Glomerular visceral epithelial cell (primary cell): Measurements from ENCODE around the gene ARVCF.
A peak's percentile ranks its signal among the peaks of the same experiment; 100 is the strongest.

Experiments
- DNase-seq: peaks from one replicate; pipeline ENCODE4 v3.0.0-alpha.2; 2016; ENCODE audit errors: extremely low spot score

Gene ARVCF

GRCh38 chr22:20029550-20030225 lies 13.1 kb upstream of the ARVCF start:
- DNase-seq: no peak

DNA sequence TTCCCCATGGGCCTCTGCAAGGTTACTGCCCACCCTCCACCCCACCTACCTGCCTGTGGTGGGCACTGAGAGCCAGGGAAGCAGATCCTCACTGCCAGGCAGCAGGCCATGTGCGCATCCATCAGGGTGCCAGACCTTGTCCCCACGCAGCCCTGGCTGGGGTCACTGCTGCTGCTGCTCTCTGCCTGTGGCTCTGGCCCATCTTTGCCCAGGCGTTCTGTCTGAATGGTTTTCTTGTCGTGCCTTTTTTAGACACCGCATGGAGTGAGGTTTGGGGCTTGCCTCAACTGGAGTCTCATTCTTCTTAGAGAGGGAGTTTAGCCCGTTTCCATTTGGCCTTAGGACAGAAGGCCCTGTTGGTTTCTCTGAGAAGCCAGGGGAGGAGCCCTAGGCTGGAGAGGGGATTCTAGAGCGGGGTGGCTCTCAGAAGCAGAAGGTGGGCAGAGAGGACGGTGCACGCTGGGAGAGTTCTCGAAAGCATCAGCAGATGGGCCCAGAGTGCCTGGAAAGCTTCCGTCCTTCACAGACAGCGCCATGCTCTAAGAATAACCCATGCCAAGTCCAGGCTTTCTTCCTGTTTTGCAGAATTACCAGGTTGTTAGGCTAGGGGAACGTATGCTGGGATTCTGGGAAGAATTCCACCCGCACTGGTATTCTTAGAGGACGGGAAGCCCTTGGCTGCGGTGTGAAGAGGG lies 12.4 kb upstream of the ARVCF start:
- DNase-seq: no peak

DNA sequence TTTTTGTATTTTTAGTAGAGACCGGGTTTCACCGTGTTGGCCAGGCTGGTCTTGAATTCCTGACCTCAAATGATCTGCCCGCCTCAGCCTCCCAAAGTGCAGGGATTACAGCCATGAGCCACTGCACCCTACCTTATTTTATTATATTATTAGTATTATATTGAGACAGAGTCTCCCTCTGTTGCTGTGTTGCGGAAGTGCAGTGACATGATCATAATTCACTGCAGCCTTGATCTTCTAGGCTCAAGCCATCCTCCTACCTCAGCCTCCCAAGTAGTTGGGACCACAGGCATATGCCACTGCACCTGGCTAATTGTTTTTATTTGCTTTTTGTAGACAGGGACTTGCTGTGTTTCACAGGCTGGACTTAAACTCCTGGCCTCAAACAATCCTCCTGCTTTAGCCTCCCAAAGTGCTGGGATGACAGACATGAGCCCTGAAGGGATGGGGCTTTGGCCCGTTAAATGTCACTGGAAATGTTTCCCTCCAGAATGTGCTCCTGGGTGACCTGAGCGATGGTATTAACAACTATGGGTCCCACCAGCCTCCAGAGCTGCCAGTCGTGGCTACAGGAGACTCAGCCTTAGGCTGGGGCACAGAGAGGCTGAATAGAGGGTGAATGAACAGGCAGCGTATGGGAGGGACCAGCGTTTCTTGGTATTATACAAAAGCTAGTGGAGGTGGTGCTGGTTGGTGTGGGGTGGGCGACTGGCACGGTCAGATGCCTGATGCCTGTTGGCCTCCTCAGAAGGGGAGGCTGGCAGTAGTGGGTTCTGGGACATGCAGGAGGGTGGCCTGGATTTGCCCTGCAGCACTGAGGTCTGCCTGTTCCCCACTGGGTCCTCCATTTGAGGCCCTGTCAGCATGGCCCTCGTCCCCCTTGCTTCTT lies 11.6 kb upstream of the ARVCF start:
- DNase-seq: peak; percentile 25

DNA sequence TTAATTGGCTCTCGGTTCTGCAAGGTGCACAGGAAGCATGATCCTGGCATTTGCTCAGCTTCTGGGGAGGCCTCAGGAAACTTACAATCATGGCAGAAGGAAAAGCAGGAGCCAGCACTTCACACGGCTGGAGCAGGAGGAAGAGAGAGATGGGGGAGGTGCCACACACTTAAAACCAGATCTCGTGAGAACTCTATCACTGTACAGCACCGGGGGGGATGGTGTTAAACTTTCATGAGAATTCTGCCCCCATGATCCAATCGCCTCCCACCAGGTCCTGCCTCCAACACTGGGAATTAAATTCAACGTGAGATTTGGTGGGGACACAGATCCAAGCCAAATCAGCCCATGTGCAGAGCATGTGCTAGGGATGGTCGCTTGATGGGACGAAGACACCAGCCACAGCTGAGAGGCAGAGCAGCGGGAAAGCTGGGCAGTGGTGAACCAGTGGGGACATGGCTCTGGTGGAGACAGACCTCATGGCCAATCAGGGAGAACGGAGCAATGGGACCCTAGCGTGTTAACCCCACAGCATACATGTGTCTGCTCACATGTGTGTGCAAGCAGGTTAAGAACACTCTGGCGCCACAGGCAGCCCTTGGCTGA lies 10.5 kb upstream of the ARVCF start:
- DNase-seq: no peak

- no peak for DNase-seq
Measured at GRCh38 chr22:20026204-20026908, 9.7 kb upstream of the ARVCF start.

DNA sequence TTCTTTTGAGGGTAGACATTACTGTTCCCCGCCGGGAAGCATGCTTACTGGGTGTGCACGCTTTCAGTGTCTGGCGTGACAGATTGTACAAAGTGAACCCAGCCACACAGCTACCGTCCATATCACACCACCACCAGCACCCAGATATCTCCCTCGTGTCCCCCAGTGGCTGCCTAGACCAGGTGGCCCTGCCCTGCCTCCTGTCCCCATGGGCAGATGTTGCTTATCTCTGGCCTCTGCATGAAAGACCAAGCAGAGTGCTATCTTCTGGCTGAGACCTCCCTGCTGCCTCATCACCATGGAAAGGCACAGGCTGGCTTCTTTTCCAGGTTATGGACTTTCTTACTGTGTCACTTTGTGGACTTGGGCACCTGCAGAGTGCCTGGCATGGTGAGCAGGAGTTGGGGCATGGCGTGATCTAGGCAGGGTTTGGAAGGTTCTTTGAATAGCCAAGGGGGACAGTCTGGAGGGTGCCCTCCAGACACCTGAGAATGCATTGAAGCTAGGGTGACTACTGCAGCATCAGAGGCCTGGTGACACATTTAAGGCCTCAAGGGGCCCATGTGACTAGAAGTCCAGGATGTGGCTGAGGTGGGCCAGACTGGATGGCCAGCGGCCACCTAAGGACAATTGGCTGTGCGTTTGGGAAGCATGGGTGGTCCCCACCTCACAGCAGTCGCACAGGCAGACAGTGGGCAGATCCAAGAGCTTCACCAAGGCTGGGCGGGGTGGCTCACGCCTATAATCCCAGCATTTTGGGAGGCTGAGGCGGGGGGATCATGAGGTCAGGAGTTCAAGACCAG lies 9.0 kb upstream of the ARVCF start:
- DNase-seq: no peak

- no peak for DNase-seq
Measured at GRCh38 chr22:20024650-20025397, 8.2 kb upstream of the ARVCF start.

- no peak for DNase-seq
Measured at GRCh38 chr22:20024225-20024624, 7.6 kb upstream of the ARVCF start.

DNA sequence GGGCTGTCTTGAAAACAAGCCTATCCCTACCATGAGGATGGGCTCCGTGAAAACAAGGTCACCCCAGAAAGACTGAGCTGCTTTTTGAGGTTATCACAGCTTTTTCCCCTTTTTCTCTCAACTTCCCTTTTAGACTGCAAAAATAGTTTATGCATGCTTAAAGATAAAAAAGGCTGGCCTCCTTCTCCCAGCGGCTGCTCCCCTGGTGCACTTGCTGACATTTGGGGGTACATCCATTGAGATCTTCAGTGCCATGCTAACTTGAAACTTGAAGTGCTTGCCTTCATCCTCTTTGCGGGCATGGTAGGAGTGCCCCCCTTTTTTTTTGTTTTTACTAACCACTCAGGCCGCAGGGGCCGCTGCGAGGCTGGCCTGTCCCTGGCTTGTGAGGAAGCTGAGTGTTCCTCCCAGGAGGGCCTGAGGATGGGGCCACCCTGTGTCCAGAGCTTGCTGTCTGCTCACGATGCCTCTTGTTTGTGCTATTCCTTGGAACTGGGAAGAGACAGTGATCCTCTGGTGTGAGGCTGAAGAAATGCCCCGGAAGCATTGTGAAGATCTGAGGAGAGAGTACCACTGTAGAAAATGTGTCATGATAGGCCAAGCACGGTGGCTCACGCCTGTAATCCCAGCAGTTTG lies 6.5 kb upstream of the ARVCF start:
- no peak for DNase-seq

GRCh38 chr22:20022231-20022977 lies 5.8 kb upstream of the ARVCF start:
- DNase-seq: no peak

DNA sequence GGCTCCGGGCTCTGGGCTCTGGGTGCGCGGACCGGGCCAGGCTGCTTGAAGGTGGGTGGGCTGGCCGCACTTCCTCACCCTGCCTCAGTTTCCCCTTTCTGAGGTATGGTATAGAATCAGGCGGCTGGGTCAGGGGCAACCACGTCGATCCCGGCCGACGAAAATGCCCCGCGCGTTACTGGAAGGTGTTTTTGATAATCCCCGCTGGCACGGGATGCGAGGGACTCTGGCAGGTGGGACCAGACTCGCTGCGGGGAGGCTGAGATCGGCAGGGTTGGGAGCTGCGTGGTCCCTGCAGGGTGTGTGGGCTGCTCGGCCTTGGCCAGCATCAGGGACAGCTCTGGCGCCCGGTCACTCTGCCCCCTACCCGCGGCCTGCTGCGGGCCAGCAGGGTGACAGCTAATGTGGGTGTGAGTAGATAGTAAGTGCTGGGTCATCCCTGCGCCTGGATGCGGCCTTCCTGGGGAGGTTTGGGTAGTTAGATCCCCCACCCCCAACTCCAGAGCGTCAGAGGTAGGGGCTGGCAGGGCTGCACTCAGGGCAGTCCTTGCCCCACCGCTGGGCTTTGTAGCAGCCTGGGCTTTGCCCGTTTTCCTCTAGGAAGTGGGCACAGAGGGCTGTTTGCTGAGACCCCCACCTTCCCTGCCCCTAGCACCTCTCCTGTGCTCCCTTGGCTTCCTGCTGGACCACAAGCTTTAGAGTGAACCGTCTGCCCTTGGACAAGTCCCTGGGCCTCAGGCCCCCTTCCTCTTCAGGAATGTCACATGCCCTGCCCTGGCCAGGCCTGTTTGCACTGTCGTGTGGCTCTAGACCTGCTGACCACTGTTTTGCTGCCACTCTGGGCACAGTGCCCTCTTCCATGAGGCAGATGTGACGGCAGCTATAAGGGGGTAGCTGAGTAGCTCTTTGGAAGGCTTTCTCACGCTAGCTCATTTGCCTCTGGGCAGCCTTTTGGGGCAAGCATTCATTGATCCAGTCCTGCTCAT lies 4.9 kb upstream of the ARVCF start:
- peak; percentile 25 for DNase-seq

DNA sequence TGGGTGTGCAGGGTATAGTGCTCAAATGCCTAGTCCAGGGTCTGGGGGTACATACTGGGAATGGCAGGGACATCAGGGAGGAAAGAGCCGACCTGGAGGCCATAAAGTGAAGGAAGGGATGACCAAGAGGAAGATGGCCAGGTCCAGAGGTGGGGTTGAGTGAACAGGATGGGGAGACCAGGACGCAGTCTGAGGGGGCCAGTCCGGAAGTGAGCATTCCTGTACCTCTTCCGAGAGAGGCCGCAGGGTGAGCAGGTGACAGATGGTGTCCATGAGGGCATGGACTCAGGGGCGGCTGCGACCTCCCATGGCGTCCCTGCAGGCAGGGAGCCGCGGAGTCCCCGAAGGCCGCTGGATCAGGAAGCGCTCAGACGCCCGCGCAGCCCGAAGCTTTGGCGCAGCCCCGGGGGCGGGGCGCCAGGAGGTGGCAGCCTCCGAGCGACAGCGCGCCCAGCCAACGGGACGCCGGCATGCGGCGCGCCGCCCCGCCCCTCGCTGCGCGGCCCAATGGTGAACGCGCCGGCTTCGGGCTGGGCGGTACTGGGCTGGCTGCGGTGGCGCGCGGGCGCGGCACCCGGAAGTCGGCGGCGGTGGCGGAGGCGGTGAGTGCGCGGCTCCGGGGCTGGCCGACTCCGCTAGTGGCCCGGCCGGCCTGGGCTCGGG lies 4.0 kb upstream of the ARVCF start, which contains the start of gene TANGO2:
TSS of gene TANGO2 (plus strand) at position 578 of the 663 bp plus-strand sequence. CDS start 15,689 bp downstream, outside the sequence.
- DNase-seq: peak; percentile 88

- DNase-seq: no peak
Measured at GRCh38 chr22:20019661-20020532, 3.3 kb upstream of the ARVCF start.

DNA sequence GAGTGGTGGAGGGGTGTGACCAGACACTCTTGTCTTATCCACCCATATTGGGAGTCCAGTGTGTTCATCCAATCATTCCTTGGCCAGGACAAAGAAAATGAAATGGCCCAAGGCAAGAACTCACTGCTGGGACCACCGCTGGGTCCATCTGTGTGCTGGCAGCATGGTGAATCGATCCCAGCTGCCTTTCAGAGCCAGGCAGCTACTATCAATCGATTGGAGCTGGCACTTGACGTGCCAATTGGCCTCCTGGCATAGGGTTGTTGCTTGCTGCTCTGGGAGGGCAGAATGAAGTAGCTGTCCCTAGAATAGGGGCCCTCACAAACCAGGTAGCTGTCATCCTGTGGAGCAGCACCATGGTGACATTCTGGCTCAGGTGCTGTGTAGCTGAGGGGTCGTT lies 1.4 kb upstream of the ARVCF start:
- no peak for DNase-seq

DNA sequence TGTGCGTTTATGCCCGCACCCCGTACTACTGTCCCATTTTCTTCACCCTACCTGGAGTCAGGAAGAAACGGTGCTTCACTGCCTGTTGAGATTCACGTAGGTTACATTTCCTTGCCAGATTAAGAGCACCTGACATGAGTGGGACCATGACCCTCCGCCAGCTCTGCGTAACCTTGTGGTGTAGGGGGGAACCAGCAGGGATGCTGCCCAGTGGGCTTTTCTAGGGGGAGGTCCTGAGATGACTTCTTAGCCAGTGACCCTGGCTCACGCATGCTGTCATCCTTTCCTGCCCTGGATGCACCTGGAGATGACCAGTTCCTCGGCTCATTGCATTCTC lies 967 bp upstream of the ARVCF start:
- no peak for DNase-seq
